ENCODE measurements around the gene ST8SIA4. TPM values are rescaled to one million over a fixed set of nuclear protein-coding genes. Genes with fewer than 3 reads are reported as not detected.

The ST8SIA4 gene
- total RNA-seq, 1 donor from 2014 or later: 0.59 TPM

DNA sequence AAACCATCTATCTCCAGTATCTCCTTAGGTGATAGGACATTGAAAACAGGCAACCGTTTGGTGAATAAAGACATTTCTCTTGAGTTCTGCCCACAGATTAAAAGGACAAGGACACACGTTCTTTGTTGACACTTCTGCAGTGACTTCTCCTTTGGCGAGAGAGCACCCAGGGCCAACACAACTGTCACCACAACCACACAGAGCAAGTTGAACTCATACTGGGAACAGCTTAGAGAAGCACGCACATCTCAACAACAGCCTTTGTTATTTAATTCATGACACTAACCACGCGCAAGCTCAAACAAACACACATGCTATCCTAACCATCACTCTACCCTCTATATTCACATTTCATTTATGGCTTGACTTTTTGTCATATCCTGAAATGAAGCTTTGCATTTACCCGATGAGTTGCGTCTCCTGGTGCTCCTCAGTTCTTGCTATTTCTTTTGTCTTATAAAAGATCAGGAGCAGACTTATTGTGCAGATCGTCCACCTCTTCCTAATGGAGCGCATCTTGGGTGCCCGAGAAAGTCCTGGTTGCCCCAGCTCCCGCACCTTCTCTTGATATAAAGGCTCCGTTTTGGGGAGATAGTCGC, 543 bp downstream of the ST8SIA4 start:
- Histone ChIP-seq H2AFZ (ENCODE audit: low read depth, low read length) (peak overlapping the region; percentile 92), H4K20me1 (ENCODE audit: insufficient read depth, low read length) (no peaks in the 10 kb centered on the region), H3K27ac (ENCODE audit: low read depth, low read length) (no peak overlapping the region), H3K79me2 (ENCODE audit: insufficient read depth, low read length) (no peaks in the 10 kb centered on the region), H3K9ac (ENCODE audit: low read length) (peak overlapping the region; percentile 68), H3K4me3 (ENCODE audit: insufficient read depth, low read depth, low read length) (peak overlapping the region; percentile 85), H3K4me1 (ENCODE audit: insufficient read depth, low read length) (peaks cover 12% of the 10 kb centered on the region), H3K4me2 (ENCODE audit: low read length) (peak overlapping the region; percentile 100), H3K27me3 (ENCODE audit: insufficient read depth, low read length) (peaks cover 3% of the 10 kb centered on the region), H3K36me3 (ENCODE audit: insufficient read depth, low read length) (no peaks in the 10 kb centered on the region), H3K9me3 (ENCODE audit: insufficient read depth, low read depth, low read length) (no peaks in the 10 kb centered on the region)
- peaks cover 10% of the 10 kb centered on the region for H3K4me1 Mint-ChIP-seq (ENCODE audit: low read depth, unreplicated experiment)
- TF ChIP-seq, protein P1, sequence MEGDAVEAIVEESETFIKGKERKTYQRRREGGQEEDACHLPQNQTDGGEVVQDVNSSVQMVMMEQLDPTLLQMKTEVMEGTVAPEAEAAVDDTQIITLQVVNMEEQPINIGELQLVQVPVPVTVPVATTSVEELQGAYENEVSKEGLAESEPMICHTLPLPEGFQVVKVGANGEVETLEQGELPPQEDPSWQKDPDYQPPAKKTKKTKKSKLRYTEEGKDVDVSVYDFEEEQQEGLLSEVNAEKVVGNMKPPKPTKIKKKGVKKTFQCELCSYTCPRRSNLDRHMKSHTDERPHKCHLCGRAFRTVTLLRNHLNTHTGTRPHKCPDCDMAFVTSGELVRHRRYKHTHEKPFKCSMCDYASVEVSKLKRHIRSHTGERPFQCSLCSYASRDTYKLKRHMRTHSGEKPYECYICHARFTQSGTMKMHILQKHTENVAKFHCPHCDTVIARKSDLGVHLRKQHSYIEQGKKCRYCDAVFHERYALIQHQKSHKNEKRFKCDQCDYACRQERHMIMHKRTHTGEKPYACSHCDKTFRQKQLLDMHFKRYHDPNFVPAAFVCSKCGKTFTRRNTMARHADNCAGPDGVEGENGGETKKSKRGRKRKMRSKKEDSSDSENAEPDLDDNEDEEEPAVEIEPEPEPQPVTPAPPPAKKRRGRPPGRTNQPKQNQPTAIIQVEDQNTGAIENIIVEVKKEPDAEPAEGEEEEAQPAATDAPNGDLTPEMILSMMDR (IDR thresholded peaks at IDR 0.05; ENCODE audit: insufficient read depth, low read depth, low read length): no peak
- no peak for TF ChIP-seq EZH2 (IDR thresholded peaks at IDR 0.05; ENCODE audit: insufficient read depth, low read length)
- no peak overlapping the region for H3K27ac Mint-ChIP-seq (ENCODE audit: unreplicated experiment)
- DNase-seq (ENCODE audit: low read depth) (no peak), FAIRE-seq (no peak)
- H3K36me3 Mint-ChIP-seq (ENCODE audit: low read depth, unreplicated experiment): no peaks in the 10 kb centered on the region
- H3K9me3 Mint-ChIP-seq (ENCODE audit: unreplicated experiment): no peaks in the 10 kb centered on the region
- peaks cover 46% of the 10 kb centered on the region for H3K27me3 Mint-ChIP-seq (ENCODE audit: low read depth, unreplicated experiment)
- peak overlapping the region; percentile 85 for H3K4me3 Mint-ChIP-seq (ENCODE audit: unreplicated experiment)

GRCh38 chr5:100901821-100902341, 1.2 kb downstream of the ST8SIA4 start:
- TF ChIP-seq, protein P1 (IDR thresholded peaks at IDR 0.05; ENCODE audit: insufficient read depth, low read depth, low read length): no peak
- no peak for TF ChIP-seq EZH2 (IDR thresholded peaks at IDR 0.05; ENCODE audit: insufficient read depth, low read length)
- Histone ChIP-seq H3K27me3 (ENCODE audit: insufficient read depth, low read length) (peaks cover 3% of the 10 kb centered on the region), H3K4me2 (ENCODE audit: low read length) (peak overlapping the region; percentile 100), H4K20me1 (ENCODE audit: insufficient read depth, low read length) (no peaks in the 10 kb centered on the region), H2AFZ (ENCODE audit: low read depth, low read length) (peak overlapping the region; percentile 92), H3K9ac (ENCODE audit: low read length) (peak overlapping the region; percentile 68), H3K79me2 (ENCODE audit: insufficient read depth, low read length) (no peaks in the 10 kb centered on the region), H3K36me3 (ENCODE audit: insufficient read depth, low read length) (no peaks in the 10 kb centered on the region), H3K4me3 (ENCODE audit: insufficient read depth, low read depth, low read length) (peak overlapping the region; percentile 85), H3K9me3 (ENCODE audit: insufficient read depth, low read depth, low read length) (no peaks in the 10 kb centered on the region), H3K27ac (ENCODE audit: low read depth, low read length) (no peak overlapping the region), H3K4me1 (ENCODE audit: insufficient read depth, low read length) (peaks cover 12% of the 10 kb centered on the region)
- FAIRE-seq (no peak), DNase-seq (ENCODE audit: low read depth) (no peak)
- peak overlapping the region; percentile 85 for H3K4me3 Mint-ChIP-seq (ENCODE audit: unreplicated experiment)
- peaks cover 46% of the 10 kb centered on the region for H3K27me3 Mint-ChIP-seq (ENCODE audit: low read depth, unreplicated experiment)
- no peaks in the 10 kb centered on the region for H3K9me3 Mint-ChIP-seq (ENCODE audit: unreplicated experiment)
- H3K36me3 Mint-ChIP-seq (ENCODE audit: low read depth, unreplicated experiment): no peaks in the 10 kb centered on the region
- peaks cover 10% of the 10 kb centered on the region for H3K4me1 Mint-ChIP-seq (ENCODE audit: low read depth, unreplicated experiment)
- no peak overlapping the region for H3K27ac Mint-ChIP-seq (ENCODE audit: unreplicated experiment)
